Measurements from ENCODE around the gene FAU. TPM values are rescaled to one million over a fixed set of nuclear protein-coding genes. Genes with fewer than 3 reads are reported as not detected.

Gene FAU
- total and polyA plus RNA-seq, 9 of the 15 experiments (the other 6 are each of a cell fraction or from before 2014, with no cell fraction given): 433 to 1,827 (median 942) TPM

DNA sequence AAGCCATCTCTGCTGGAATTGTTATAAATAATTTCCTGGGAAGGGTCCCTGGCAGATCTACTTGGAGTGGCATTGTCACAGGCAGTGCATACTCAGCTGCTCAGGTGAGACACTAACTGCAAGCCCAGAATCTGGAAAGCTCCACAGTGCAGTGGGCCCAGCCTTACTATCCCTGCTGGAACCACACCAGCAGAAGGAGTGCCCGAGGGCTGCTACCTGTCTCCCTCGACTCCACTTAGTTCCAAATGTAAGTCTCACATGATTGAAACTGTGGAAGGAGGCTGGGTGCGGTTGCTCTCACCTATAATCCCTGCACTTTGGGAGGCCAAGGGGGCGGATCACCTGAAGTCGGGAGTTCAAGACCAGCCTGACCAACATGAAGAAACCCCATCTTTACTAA lies 26.7 kb upstream of the FAU start:
- 76% methylated on average over 5 of the region's 5 CpGs for WGBS (ENCODE audit: insufficient coverage, low coverage, missing lambda C conversion rate)
- in situ Hi-C loops (cut with MboI) (no loop called here), intact Hi-C loops (cut with micrococcal nuclease) (no loop called here)
- H3K9me1 ChIP-seq (ENCODE audit: control insufficient read depth, insufficient read depth, low read length): no peaks in the 10 kb centered on the region
- ChIA-PET CTCF (ENCODE audit: low intra/inter-chr PET ratio) (no interaction called here), POLR2A (interaction anchor here (1.1 to 7.6 kb wide), 4 partner anchors 10 to 22 kb away, joined by 3 to 75 read pairs (median 5); partner anchors contain the start of genes SPDYC and SYVN1)
- peaks cover 20 to 26% of the 10 kb centered on the region in 2 experiments for H3K4me1 ChIP-seq (replicated peaks in 1 of 2; ENCODE audit: control insufficient read depth in 2 of 2, insufficient read depth in 2 of 2, low read length in 2 of 2)
- no peak overlapping the region for H3K4me3 ChIP-seq
- no peaks in the 10 kb centered on the region for H3K27me3 ChIP-seq (ENCODE audit: control insufficient read depth in 2 of 2, insufficient read depth in 2 of 2, low read length in 2 of 2)
- ATAC-seq (no peak), FAIRE-seq (no peak), DNase-seq (ENCODE audit: extremely low read depth in 1 of 4, low spot score in 3 of 4) (no peak)
- H3K9me3 ChIP-seq (replicated peaks; ENCODE audit: control insufficient read depth, insufficient read depth, low read depth, low read length): no peaks in the 10 kb centered on the region; the same call in 1 of the 2 replicates
- H4K20me1 ChIP-seq (replicated peaks; ENCODE audit: control insufficient read depth, insufficient read depth, low read length): no peaks in the 10 kb centered on the region
- no peaks in the 10 kb centered on the region for H3K36me3 ChIP-seq (ENCODE audit: control insufficient read depth, insufficient read depth, low read length)
- H2AFZ ChIP-seq (ENCODE audit: low read depth, low read length): no peak overlapping the region
- no TSS peak for BruUV-seq (replicated peaks)
- H3K27ac ChIP-seq (ENCODE audit: extremely low read depth, low read depth, low read length): no peak overlapping the region
- H3K79me2 ChIP-seq (ENCODE audit: control insufficient read depth, insufficient read depth, low read length): no peaks in the 10 kb centered on the region
- no peak overlapping the region for H3K4me2 ChIP-seq (ENCODE audit: insufficient read depth, low read length)
- H3K9ac ChIP-seq (ENCODE audit: insufficient read depth in 1 of 2, low read depth in 2 of 2, low read length in 2 of 2): no peak overlapping the region
- TF ChIP-seq CHD1 (IDR thresholded peaks at IDR 0.05; ENCODE audit: low read length) (no peak), NFIC (IDR thresholded peaks at IDR 0.05) (no peak), ZNF699 (CRISPR knock-in tag; IDR thresholded peaks at IDR 0.05; ENCODE audit: insufficient replicate concordance) (no peak), SMARCA5 (IDR thresholded peaks at IDR 0.05) (no peak), TCF15 (CRISPR knock-in tag; IDR thresholded peaks at IDR 0.05) (no peak), ZNF23 (CRISPR knock-in tag; IDR thresholded peaks at IDR 0.05) (no peak), HMG20B (CRISPR knock-in tag; IDR thresholded peaks at IDR 0.05) (no peak)
- TF ChIP-seq, protein P1, sequence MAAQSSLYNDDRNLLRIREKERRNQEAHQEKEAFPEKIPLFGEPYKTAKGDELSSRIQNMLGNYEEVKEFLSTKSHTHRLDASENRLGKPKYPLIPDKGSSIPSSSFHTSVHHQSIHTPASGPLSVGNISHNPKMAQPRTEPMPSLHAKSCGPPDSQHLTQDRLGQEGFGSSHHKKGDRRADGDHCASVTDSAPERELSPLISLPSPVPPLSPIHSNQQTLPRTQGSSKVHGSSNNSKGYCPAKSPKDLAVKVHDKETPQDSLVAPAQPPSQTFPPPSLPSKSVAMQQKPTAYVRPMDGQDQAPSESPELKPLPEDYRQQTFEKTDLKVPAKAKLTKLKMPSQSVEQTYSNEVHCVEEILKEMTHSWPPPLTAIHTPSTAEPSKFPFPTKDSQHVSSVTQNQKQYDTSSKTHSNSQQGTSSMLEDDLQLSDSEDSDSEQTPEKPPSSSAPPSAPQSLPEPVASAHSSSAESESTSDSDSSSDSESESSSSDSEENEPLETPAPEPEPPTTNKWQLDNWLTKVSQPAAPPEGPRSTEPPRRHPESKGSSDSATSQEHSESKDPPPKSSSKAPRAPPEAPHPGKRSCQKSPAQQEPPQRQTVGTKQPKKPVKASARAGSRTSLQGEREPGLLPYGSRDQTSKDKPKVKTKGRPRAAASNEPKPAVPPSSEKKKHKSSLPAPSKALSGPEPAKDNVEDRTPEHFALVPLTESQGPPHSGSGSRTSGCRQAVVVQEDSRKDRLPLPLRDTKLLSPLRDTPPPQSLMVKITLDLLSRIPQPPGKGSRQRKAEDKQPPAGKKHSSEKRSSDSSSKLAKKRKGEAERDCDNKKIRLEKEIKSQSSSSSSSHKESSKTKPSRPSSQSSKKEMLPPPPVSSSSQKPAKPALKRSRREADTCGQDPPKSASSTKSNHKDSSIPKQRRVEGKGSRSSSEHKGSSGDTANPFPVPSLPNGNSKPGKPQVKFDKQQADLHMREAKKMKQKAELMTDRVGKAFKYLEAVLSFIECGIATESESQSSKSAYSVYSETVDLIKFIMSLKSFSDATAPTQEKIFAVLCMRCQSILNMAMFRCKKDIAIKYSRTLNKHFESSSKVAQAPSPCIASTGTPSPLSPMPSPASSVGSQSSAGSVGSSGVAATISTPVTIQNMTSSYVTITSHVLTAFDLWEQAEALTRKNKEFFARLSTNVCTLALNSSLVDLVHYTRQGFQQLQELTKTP (IDR thresholded peaks at IDR 0.05; ENCODE audit: low read depth in 1 of 2, partially characterized antibody in 2 of 2): no peak
- TF ChIP-seq, protein P2, sequence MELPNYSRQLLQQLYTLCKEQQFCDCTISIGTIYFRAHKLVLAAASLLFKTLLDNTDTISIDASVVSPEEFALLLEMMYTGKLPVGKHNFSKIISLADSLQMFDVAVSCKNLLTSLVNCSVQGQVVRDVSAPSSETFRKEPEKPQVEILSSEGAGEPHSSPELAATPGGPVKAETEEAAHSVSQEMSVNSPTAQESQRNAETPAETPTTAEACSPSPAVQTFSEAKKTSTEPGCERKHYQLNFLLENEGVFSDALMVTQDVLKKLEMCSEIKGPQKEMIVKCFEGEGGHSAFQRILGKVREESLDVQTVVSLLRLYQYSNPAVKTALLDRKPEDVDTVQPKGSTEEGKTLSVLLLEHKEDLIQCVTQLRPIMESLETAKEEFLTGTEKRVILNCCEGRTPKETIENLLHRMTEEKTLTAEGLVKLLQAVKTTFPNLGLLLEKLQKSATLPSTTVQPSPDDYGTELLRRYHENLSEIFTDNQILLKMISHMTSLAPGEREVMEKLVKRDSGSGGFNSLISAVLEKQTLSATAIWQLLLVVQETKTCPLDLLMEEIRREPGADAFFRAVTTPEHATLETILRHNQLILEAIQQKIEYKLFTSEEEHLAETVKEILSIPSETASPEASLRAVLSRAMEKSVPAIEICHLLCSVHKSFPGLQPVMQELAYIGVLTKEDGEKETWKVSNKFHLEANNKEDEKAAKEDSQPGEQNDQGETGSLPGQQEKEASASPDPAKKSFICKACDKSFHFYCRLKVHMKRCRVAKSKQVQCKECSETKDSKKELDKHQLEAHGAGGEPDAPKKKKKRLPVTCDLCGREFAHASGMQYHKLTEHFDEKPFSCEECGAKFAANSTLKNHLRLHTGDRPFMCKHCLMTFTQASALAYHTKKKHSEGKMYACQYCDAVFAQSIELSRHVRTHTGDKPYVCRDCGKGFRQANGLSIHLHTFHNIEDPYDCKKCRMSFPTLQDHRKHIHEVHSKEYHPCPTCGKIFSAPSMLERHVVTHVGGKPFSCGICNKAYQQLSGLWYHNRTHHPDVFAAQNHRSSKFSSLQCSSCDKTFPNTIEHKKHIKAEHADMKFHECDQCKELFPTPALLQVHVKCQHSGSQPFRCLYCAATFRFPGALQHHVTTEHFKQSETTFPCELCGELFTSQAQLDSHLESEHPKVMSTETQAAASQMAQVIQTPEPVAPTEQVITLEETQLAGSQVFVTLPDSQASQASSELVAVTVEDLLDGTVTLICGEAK (IDR thresholded peaks at IDR 0.05): no peak
- TF ChIP-seq, protein P2 (CRISPR knock-in tag; IDR thresholded peaks at IDR 0.05): no peak
